Right lobe of liver (tissue), 4 donors: ENCODE results near the gene GABRR3.

Source experiments
- POLR2A ChIP-seq: fragments of 450-650 bp; IDR thresholded peaks from one replicate; pipeline ENCODE4 v1.6.1; 2017; ENCODE audit warnings: antibody characterized with exemption, mild to moderate bottlenecking
- TF ChIP-seq, protein P1 (sequence below), 4 donors: fragments of 200-600 bp in 3 of 4; fragments of 450-650 bp in 1 of 4; IDR thresholded peaks; one replicate each; pipeline versions ENCODE4 v1.5.1 to v1.8.0; 2016 to 2022; ENCODE audit warnings: antibody characterized with exemption in 4 of 4, mild to moderate bottlenecking in 2 of 4
- donor health status: DM: no; HTN: no; CAD: no.
- donor health status: DM: no; HTN: no; CAD: no.
- donor health status: DM: no; HTN: yes; CAD: no.

DNA sequence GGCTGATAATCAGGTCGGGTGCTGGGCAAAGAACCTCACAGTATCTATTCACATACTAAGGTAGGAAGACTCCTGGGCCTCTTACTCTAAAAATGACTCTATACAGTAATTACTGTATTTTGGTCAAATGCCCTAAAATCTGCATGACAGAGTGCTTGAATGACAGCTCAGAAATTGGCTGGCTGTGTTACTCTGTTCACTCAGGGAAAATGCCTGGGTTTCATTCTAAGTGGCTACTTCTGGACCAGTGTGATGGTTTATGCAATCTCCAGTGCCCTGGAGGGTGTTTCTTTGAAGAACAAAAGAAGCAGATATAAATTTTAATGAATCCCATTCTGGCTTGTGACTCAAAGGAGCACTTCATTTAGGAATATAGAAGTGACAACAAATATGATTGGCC lies 2.2 kb downstream of the GABRR3 start:
- TF ChIP-seq, protein P1, sequence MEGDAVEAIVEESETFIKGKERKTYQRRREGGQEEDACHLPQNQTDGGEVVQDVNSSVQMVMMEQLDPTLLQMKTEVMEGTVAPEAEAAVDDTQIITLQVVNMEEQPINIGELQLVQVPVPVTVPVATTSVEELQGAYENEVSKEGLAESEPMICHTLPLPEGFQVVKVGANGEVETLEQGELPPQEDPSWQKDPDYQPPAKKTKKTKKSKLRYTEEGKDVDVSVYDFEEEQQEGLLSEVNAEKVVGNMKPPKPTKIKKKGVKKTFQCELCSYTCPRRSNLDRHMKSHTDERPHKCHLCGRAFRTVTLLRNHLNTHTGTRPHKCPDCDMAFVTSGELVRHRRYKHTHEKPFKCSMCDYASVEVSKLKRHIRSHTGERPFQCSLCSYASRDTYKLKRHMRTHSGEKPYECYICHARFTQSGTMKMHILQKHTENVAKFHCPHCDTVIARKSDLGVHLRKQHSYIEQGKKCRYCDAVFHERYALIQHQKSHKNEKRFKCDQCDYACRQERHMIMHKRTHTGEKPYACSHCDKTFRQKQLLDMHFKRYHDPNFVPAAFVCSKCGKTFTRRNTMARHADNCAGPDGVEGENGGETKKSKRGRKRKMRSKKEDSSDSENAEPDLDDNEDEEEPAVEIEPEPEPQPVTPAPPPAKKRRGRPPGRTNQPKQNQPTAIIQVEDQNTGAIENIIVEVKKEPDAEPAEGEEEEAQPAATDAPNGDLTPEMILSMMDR (IDR thresholded peaks at IDR 0.05): no peak
- no peak for TF ChIP-seq POLR2A
